SK-N-SH (cell line): ENCODE measurements around the gene DMBT1. TPM values are rescaled to one million over a fixed set of nuclear protein-coding genes. Genes with fewer than 3 reads are reported as not detected.

Experiments
- CTCF ChIA-PET: fragments of 300-600, 350-600 bp; formaldehyde crosslinking; extraction: SDS; loops from one replicate; lab custom pipeline; 2021; lab: Yijun Ruan, JAX
- POLR2A ChIA-PET: fragments of 350-600 bp; sonication (Branson Sonifier 250); formaldehyde crosslinking; extraction: SDS; loops from one replicate; lab custom pipeline; 2020; ENCODE audit warnings: antibody characterized with exemption, inconsistent platforms; lab: Yijun Ruan, JAX
- DNase-seq: peaks from one replicate; pipeline ENCODE4 v3.0.0; 2012
- H2AFZ ChIP-seq: fragments of 200-600 bp; sonication (generic); 2 replicates; pipeline ENCODE4 v1.8.1; 2016; ENCODE audit warnings: antibody characterized with exemption, mild to moderate bottlenecking, low read depth
- H3F3A ChIP-seq: fragments of 200-600 bp; sonication (generic); replicated peaks from 2 replicates; pipeline ENCODE3; 2016; ENCODE audit warnings: antibody characterized with exemption, mild to moderate bottlenecking; ENCODE audit not compliant: insufficient read depth
- H3K27ac ChIP-seq, 2 experiments: fragments of 200-500 bp in 1 of 2; fragments of 200-600 bp in 1 of 2; sonication (Bioruptor generic) in 1 of 2; sonication (generic), shearing (Covaris generic) in 1 of 2; 2 replicates each; pipeline versions ENCODE4 v1.5.1 to v1.6.1; 2014 to 2016; ENCODE audit warnings: low read depth in 2 of 2, inconsistent platforms in 1 of 2, low read length in 1 of 2, mild to moderate bottlenecking in 1 of 2, mixed read lengths in 1 of 2
- H3K27me3 ChIP-seq: fragments of 200-600 bp; sonication (generic), shearing (Covaris generic); 2 replicates; pipeline ENCODE4 v1.6.1; 2016; ENCODE audit warnings: mixed run types; ENCODE audit not compliant: insufficient read depth
- H3K36me3 ChIP-seq, 2 experiments: fragments of 200-500 bp in 1 of 2; fragments of 200-600 bp in 1 of 2; sonication (Bioruptor generic) in 1 of 2; sonication (generic) in 1 of 2; replicated peaks in 1 of 2; 2 replicates each; pipeline versions ENCODE3 to v1.5.1; 2014 to 2016; ENCODE audit warnings: low read length in 1 of 2, mild to moderate bottlenecking in 1 of 2; ENCODE audit not compliant: insufficient read depth in 2 of 2, control insufficient read depth in 1 of 2
- H3K4me1 ChIP-seq, 2 experiments: fragments of 200-500 bp in 1 of 2; fragments of 200-600 bp in 1 of 2; sonication (Bioruptor generic) in 1 of 2; sonication (generic), shearing (Covaris generic) in 1 of 2; 2 replicates each; pipeline versions ENCODE4 v1.5.1 to v1.6.1; 2014 to 2016; ENCODE audit warnings: low read depth in 1 of 2, low read length in 1 of 2, mixed run types in 1 of 2; ENCODE audit not compliant: insufficient read depth in 2 of 2, control insufficient read depth in 1 of 2
- H3K4me2 ChIP-seq: fragments of 200-600 bp; sonication (generic), shearing (Covaris generic); 2 replicates; pipeline ENCODE4 v1.6.1; 2017; ENCODE audit warnings: mixed run types
- H3K4me3 ChIP-seq, 2 experiments: fragments of 200-500 bp in 1 of 2; fragments of 200-600 bp in 1 of 2; sonication (Bioruptor generic) in 1 of 2; sonication (generic), shearing (Covaris generic) in 1 of 2; 2 replicates each; pipeline versions ENCODE4 v1.5.1 to v1.8.1; 2014 to 2016; ENCODE audit warnings: low read depth in 2 of 2, inconsistent platforms in 1 of 2, low read length in 1 of 2, mild to moderate bottlenecking in 1 of 2, mixed read lengths in 1 of 2, moderate library complexity in 1 of 2
- H3K79me2 ChIP-seq: fragments of 200-600 bp; sonication (generic); 2 replicates; pipeline ENCODE4 v1.8.1; 2017; ENCODE audit warnings: mild to moderate bottlenecking; ENCODE audit not compliant: insufficient read depth
- H3K9ac ChIP-seq: fragments of 200-600 bp; sonication (generic); 2 replicates; pipeline ENCODE4 v1.6.1; 2017; ENCODE audit warnings: mixed run types
- H3K9me2 ChIP-seq: fragments of 200-600 bp; sonication (generic); 2 replicates; pipeline ENCODE4 v1.6.1; 2017; ENCODE audit warnings: mixed run types
- H3K9me3 ChIP-seq: fragments of 200-600 bp; sonication (generic); 2 replicates; pipeline ENCODE4 v1.6.1; 2017; ENCODE audit warnings: mixed run types, mild to moderate bottlenecking, moderate library complexity
- H4K20me1 ChIP-seq: fragments of 200-600 bp; sonication (generic); 2 replicates; pipeline ENCODE4 v1.6.1; 2017; ENCODE audit warnings: mild to moderate bottlenecking, mixed run types; ENCODE audit not compliant: insufficient read depth
- CHD2 ChIP-seq: fragments of 150-350 bp; IDR thresholded peaks from 2 replicates; pipeline ENCODE4 v1.6.1; 2018; ENCODE audit warnings: low read length; ENCODE audit not compliant: partially characterized antibody
- EP300 ChIP-seq, 2 experiments: IDR thresholded peaks; 2 replicates each; pipeline versions ENCODE4 v1.4.0 to v1.6.1; 2012; ENCODE audit warnings: borderline replicate concordance in 1 of 2, low read depth in 1 of 2, low read length in 1 of 2
- EZH2phosphoT487 ChIP-seq: fragments of 200-600 bp; sonication (generic); IDR thresholded peaks from 2 replicates; pipeline ENCODE4 v1.6.1; 2017; ENCODE audit warnings: low read depth, mixed run types, mild to moderate bottlenecking, antibody characterized with exemption, moderate library complexity, borderline replicate concordance
- FOSL2 ChIP-seq: IDR thresholded peaks from 2 replicates; pipeline ENCODE4 v1.4.0; 2012; ENCODE audit warnings: low read depth, mild to moderate bottlenecking, moderate library complexity, borderline replicate concordance
- FOXJ3 ChIP-seq: sonication (generic); formaldehyde crosslinking; IDR thresholded peaks from 2 replicates; pipeline ENCODE4 v1.5.1; 2020; ENCODE audit warnings: mild to moderate bottlenecking, missing genetic modification reagents
- FOXM1 ChIP-seq: IDR thresholded peaks from 2 replicates; pipeline ENCODE4 v1.4.0; 2012; ENCODE audit warnings: low read depth, mild to moderate bottlenecking
- GABPA ChIP-seq: IDR thresholded peaks from 2 replicates; pipeline ENCODE4 v1.4.0; 2012; ENCODE audit warnings: low read depth, mild to moderate bottlenecking
- GATA2 ChIP-seq: sonication (generic); formaldehyde crosslinking; IDR thresholded peaks from 2 replicates; pipeline ENCODE4 v1.5.0; 2020; ENCODE audit warnings: mild to moderate bottlenecking, missing genetic modification reagents
- JUND ChIP-seq: IDR thresholded peaks from 2 replicates; pipeline ENCODE4 v1.4.0; 2012
- MEF2A ChIP-seq: IDR thresholded peaks from 2 replicates; pipeline ENCODE4 v1.4.0; 2012; ENCODE audit warnings: low read depth, borderline replicate concordance
- MXI1 ChIP-seq: IDR thresholded peaks from 2 replicates; pipeline ENCODE4 v1.6.1; 2012; ENCODE audit warnings: mild to moderate bottlenecking, low read depth, low read length, improper control_type of control experiment
- NFIC ChIP-seq: IDR thresholded peaks from 2 replicates; pipeline ENCODE4 v1.4.0; 2012; ENCODE audit warnings: borderline replicate concordance
- NRF1 ChIP-seq: IDR thresholded peaks from 2 replicates; pipeline ENCODE4 v1.6.1; 2012; ENCODE audit warnings: low read depth, mild to moderate bottlenecking, low read length
- POLR2AphosphoS5 ChIP-seq: IDR thresholded peaks from 2 replicates; pipeline ENCODE4 v1.6.1; 2012; ENCODE audit warnings: low read depth, low read length
- RCOR1 ChIP-seq: fragments of 150-350 bp; IDR thresholded peaks from 2 replicates; pipeline ENCODE4 v1.6.1; 2017; ENCODE audit warnings: antibody characterized with exemption, low read length
- RXRA ChIP-seq: IDR thresholded peaks from 2 replicates; pipeline ENCODE4 v1.4.0; 2012; ENCODE audit warnings: low read depth, mild to moderate bottlenecking, borderline replicate concordance
- SIN3A ChIP-seq: IDR thresholded peaks from 2 replicates; pipeline ENCODE4 v1.6.1; 2012; ENCODE audit warnings: low read depth, mild to moderate bottlenecking, low read length, moderate library complexity, borderline replicate concordance
- SMC3 ChIP-seq: IDR thresholded peaks from 2 replicates; pipeline ENCODE4 v1.6.1; 2012; ENCODE audit warnings: low read depth, low read length, improper control_type of control experiment
- TAF1 ChIP-seq: IDR thresholded peaks from 2 replicates; pipeline ENCODE4 v1.6.1; 2012; ENCODE audit warnings: low read depth, mild to moderate bottlenecking, low read length, moderate library complexity, borderline replicate concordance
- TCF12 ChIP-seq: IDR thresholded peaks from 2 replicates; pipeline ENCODE4 v1.4.0; 2012
- WGBS: methylation state at CpG from one replicate; pipeline ENCODE4 v1.1.6; 2017; ENCODE audit warnings: low lambda C conversion rate; 5-methylcytosine and 5-hydroxymethylcytosine counted together
- polyA plus RNA-seq, 3 experiments: library from polyadenylated mRNA; depleted of rRNA; stranded (reverse); fragments of >200 nt; gene quantifications; 2 replicates each; pipeline ENCODE4 v1.2.3, GENCODE V29; 2012
- TF ChIP-seq, protein P1 (sequence below): fragments of 150-350 bp; IDR thresholded peaks from 2 replicates; pipeline ENCODE4 v1.6.1; 2016; ENCODE audit warnings: mild to moderate bottlenecking, low read depth, low read length
- TF ChIP-seq, protein P2 (sequence below): IDR thresholded peaks from 2 replicates; pipeline ENCODE4 v1.4.0; 2012; ENCODE audit warnings: low read depth
- TF ChIP-seq, protein P3 (sequence below): fragments of 200-600 bp; sonication (generic); IDR thresholded peaks from 2 replicates; pipeline ENCODE4 v1.6.1; 2017; ENCODE audit warnings: antibody characterized with exemption, mild to moderate bottlenecking, moderate library complexity

Gene DMBT1
- polyA plus RNA-seq, 1 of the 3 experiments (the other 2 are of a cell fraction), result not detected

DNA sequence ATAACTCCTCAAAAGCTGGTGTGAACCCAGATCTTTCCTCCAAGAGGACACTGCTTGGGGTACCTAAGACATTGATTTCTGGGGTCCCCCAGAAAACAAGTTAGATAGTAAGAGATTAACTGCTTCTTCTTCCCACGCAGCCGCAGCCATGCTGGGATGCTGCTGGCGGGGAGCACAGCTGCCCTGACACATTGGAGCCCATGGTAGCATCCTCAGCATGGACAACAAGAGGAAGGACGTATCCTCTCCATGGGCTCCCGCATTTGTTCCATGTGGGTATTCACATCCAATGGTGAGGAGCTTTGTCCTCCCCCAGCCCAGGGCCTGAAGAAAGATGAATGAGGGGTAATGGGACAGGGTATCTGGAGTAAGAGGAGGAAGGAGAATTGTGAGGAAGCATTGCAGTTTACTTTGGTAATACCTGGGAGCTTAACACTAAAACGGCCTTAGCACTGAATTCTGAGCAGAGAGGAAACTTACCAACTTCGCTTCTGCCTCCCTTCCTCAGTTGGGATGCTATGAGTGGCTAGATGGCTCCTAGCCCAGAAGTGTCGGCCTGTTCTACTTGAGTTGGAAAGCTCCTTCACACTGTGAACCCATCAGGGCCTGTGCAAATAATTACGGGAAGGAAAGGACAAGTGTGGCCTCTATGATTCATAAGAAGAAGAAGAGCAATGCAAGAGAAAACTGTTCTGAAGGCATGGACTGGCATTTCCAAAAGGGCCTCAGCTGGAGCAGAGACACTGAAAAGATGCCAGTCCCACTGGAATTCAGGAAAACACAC, 95.2 kb downstream of the DMBT1 start:
- H4K20me1 ChIP-seq, result no peaks in the 10 kb centered on the region
- no peaks in the 10 kb centered on the region for H3F3A ChIP-seq
- ChIA-PET POLR2A (no interaction called here), CTCF (interaction anchor here (0.7 kb wide), 1 partner anchor 35 kb away, joined by 3 read pairs; no protein-coding TSS in a partner anchor)
- H3K4me3 ChIP-seq, result no peak overlapping the region
- H3K9me2 ChIP-seq, result no peaks in the 10 kb centered on the region
- H3K27me3 ChIP-seq, result no peaks in the 10 kb centered on the region
- TF ChIP-seq CHD2 (no peak), GABPA (no peak), FOSL2 (no peak), FOXM1 (no peak), MEF2A (no peak), GATA2 (CRISPR knock-in tag) (no peak), EZH2phosphoT487 (no peak), POLR2AphosphoS5 (no peak)
- TF ChIP-seq, protein P1, sequence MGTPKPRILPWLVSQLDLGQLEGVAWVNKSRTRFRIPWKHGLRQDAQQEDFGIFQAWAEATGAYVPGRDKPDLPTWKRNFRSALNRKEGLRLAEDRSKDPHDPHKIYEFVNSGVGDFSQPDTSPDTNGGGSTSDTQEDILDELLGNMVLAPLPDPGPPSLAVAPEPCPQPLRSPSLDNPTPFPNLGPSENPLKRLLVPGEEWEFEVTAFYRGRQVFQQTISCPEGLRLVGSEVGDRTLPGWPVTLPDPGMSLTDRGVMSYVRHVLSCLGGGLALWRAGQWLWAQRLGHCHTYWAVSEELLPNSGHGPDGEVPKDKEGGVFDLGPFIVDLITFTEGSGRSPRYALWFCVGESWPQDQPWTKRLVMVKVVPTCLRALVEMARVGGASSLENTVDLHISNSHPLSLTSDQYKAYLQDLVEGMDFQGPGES, result no peak
- TF ChIP-seq, protein P2, sequence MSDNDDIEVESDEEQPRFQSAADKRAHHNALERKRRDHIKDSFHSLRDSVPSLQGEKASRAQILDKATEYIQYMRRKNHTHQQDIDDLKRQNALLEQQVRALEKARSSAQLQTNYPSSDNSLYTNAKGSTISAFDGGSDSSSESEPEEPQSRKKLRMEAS, result no peak
- TF ChIP-seq, protein P3, sequence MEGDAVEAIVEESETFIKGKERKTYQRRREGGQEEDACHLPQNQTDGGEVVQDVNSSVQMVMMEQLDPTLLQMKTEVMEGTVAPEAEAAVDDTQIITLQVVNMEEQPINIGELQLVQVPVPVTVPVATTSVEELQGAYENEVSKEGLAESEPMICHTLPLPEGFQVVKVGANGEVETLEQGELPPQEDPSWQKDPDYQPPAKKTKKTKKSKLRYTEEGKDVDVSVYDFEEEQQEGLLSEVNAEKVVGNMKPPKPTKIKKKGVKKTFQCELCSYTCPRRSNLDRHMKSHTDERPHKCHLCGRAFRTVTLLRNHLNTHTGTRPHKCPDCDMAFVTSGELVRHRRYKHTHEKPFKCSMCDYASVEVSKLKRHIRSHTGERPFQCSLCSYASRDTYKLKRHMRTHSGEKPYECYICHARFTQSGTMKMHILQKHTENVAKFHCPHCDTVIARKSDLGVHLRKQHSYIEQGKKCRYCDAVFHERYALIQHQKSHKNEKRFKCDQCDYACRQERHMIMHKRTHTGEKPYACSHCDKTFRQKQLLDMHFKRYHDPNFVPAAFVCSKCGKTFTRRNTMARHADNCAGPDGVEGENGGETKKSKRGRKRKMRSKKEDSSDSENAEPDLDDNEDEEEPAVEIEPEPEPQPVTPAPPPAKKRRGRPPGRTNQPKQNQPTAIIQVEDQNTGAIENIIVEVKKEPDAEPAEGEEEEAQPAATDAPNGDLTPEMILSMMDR, result no peak
- H3K79me2 ChIP-seq, result no peaks in the 10 kb centered on the region
- H3K9ac ChIP-seq, result no peak overlapping the region
- no peak overlapping the region for H3K4me2 ChIP-seq
- H2AFZ ChIP-seq, result no peak overlapping the region
- H3K4me1 ChIP-seq, result peaks cover 0 to 4% of the 10 kb centered on the region in 2 experiments; a peak in 1 of 4 replicates
- no peaks in the 10 kb centered on the region for H3K9me3 ChIP-seq
- H3K36me3 ChIP-seq, result no peaks in the 10 kb centered on the region
- no peak for DNase-seq
- 36% methylated on average over 9 of the region's 9 CpGs for WGBS
- H3K27ac ChIP-seq, result no peak overlapping the region

DNA sequence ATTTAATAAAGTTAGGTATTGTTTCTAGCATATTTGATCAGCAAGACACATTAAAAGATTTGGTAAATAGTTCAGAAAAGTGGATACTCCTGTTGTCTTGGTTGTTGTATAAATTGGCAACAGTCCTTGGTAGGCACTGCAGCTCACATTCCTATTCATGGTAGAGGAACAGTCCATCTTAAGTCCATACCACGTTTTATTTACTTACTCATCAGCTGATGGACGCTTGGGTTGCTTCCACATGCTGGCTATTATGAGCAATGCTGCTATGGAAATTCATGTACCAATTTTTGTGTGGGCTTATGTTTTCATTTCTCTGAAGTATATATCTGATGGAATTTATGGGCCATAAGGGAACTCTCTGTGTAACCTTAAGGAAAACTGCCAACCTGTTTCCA, 95.8 kb downstream of the DMBT1 start:
- Histone ChIP-seq H3K27me3 (no peaks in the 10 kb centered on the region), H3K9me3 (no peaks in the 10 kb centered on the region), H3F3A (no peaks in the 10 kb centered on the region), H2AFZ (no peak overlapping the region), H3K4me1 (peaks cover 0 to 4% of the 10 kb centered on the region in 2 experiments; a peak in 1 of 4 replicates), H4K20me1 (no peaks in the 10 kb centered on the region), H3K9ac (no peak overlapping the region), H3K36me3 (no peaks in the 10 kb centered on the region), H3K79me2 (no peaks in the 10 kb centered on the region), H3K9me2 (no peaks in the 10 kb centered on the region), H3K4me2 (no peak overlapping the region), H3K27ac (no peak overlapping the region), H3K4me3 (no peak overlapping the region)
- no peak for DNase-seq
- CTCF ChIA-PET, result interaction anchor here (1.5 kb wide), 1 partner anchor 8 kb away, joined by 7 read pairs; no protein-coding TSS in a partner anchor
- WGBS, result 10% methylated on average over 2 of the region's 2 CpGs
- POLR2A ChIA-PET, result no interaction called here
- no peak for TF ChIP-seq EZH2phosphoT487
- TF ChIP-seq RCOR1, result no peak
- no peak for TF ChIP-seq CHD2
- no peak for TF ChIP-seq TCF12
- TF ChIP-seq EP300 (IDR thresholded peaks at IDR 0.05; ENCODE audit: borderline replicate concordance in 1 of 2, low read depth in 1 of 2, low read length in 1 of 2), result no peak
- TF ChIP-seq MXI1, result no peak
- no peak for TF ChIP-seq NFIC
- TF ChIP-seq GATA2 (CRISPR knock-in tag), result no peak
- no peak for TF ChIP-seq SIN3A
- no peak for TF ChIP-seq FOSL2
- no peak for TF ChIP-seq FOXJ3
- no peak for TF ChIP-seq NRF1
- TF ChIP-seq TAF1, result no peak
- TF ChIP-seq RXRA, result no peak
- TF ChIP-seq, protein P2, result no peak
- TF ChIP-seq JUND, result no peak
- TF ChIP-seq SMC3, result no peak
